ENCODE results near the gene GOSR1. TPM values are rescaled to one million over a fixed set of nuclear protein-coding genes. Genes with fewer than 3 reads are reported as not detected.

GOSR1 gene
- polyA plus RNA-seq, 1 of the 3 experiments (the other 2 are of a cell fraction): 13.7 TPM

GRCh38 chr17:30449480-30449879, 27.7 kb upstream of the GOSR1 start:
- Histone ChIP-seq H3F3A (replicated peaks; ENCODE audit: insufficient read depth) (peaks cover 3% of the 10 kb centered on the region), H3K9me3 (no peaks in the 10 kb centered on the region), H3K79me2 (ENCODE audit: insufficient read depth) (peaks cover 14% of the 10 kb centered on the region; the same call in 1 of the 2 replicates), H3K4me1 (ENCODE audit: control insufficient read depth in 1 of 2, insufficient read depth in 2 of 2, low read depth in 1 of 2, low read length in 1 of 2) (no peaks in the 10 kb centered on the region), H3K4me3 (ENCODE audit: low read depth in 2 of 2, low read length in 1 of 2) (no peak overlapping the region), H3K36me3 (replicated peaks in 1 of 2; ENCODE audit: control insufficient read depth in 1 of 2, insufficient read depth in 2 of 2, low read length in 1 of 2) (peaks cover 14 to 45% of the 10 kb centered on the region in 2 experiments), H3K27me3 (ENCODE audit: insufficient read depth) (no peaks in the 10 kb centered on the region), H4K20me1 (ENCODE audit: insufficient read depth) (no peaks in the 10 kb centered on the region), H2AFZ (ENCODE audit: low read depth) (no peak overlapping the region), H3K9ac (no peak overlapping the region), H3K4me2 (no peak overlapping the region), H3K9me2 (no peaks in the 10 kb centered on the region), H3K27ac (ENCODE audit: low read depth in 2 of 2, low read length in 1 of 2) (peak overlapping the region in 1 of 2 experiments; percentile 3; a peak in 1 of 4 replicates)
- ChIA-PET CTCF (no interaction called here), POLR2A (no interaction called here)
- WGBS (ENCODE audit: low lambda C conversion rate): 92% methylated on average over 4 of the region's 4 CpGs
- DNase-seq: no peak
- TF ChIP-seq REST (IDR thresholded peaks at IDR 0.05; ENCODE audit: low read depth, low read length): no peak
- no peak for TF ChIP-seq ZBTB33 (IDR thresholded peaks at IDR 0.05; ENCODE audit: borderline replicate concordance, low read depth)
- no peak for TF ChIP-seq TAF1 (IDR thresholded peaks at IDR 0.05; ENCODE audit: borderline replicate concordance, low read depth, low read length)
- TF ChIP-seq YY1 (IDR thresholded peaks at IDR 0.05; ENCODE audit: low read depth): no peak
- TF ChIP-seq PBX3 (IDR thresholded peaks at IDR 0.05): no peak

- H2AFZ ChIP-seq (ENCODE audit: low read depth): no peak overlapping the region
- POLR2A ChIA-PET: no interaction called here
- peaks cover 14% of the 10 kb centered on the region; the same call in 1 of the 2 replicates for H3K79me2 ChIP-seq (ENCODE audit: insufficient read depth)
- 87% methylated on average over 12 of the region's 12 CpGs for WGBS (ENCODE audit: low lambda C conversion rate)
- H4K20me1 ChIP-seq (ENCODE audit: insufficient read depth): no peaks in the 10 kb centered on the region
- no peak overlapping the region for H3K4me3 ChIP-seq (ENCODE audit: low read depth in 2 of 2, low read length in 1 of 2)
- H3K27ac ChIP-seq (ENCODE audit: low read depth in 2 of 2, low read length in 1 of 2): no peak overlapping the region
- H3K9me3 ChIP-seq: no peaks in the 10 kb centered on the region
- H3K4me1 ChIP-seq (ENCODE audit: control insufficient read depth in 1 of 2, insufficient read depth in 2 of 2, low read depth in 1 of 2, low read length in 1 of 2): no peaks in the 10 kb centered on the region
- H3K27me3 ChIP-seq (ENCODE audit: insufficient read depth): no peaks in the 10 kb centered on the region
- CTCF ChIA-PET: no interaction called here
- H3K36me3 ChIP-seq (replicated peaks in 1 of 2; ENCODE audit: control insufficient read depth in 1 of 2, insufficient read depth in 2 of 2, low read length in 1 of 2): peaks cover 16 to 42% of the 10 kb centered on the region in 2 experiments
- no peak for TF ChIP-seq ELF1 (IDR thresholded peaks at IDR 0.05)
- no peak for TF ChIP-seq TAF1 (IDR thresholded peaks at IDR 0.05; ENCODE audit: borderline replicate concordance, low read depth, low read length)
- no peak for TF ChIP-seq IRF3 (IDR thresholded peaks at IDR 0.05; ENCODE audit: low read depth, low read length)
- no peak for TF ChIP-seq EP300 (IDR thresholded peaks at IDR 0.05; ENCODE audit: borderline replicate concordance in 1 of 2, low read depth in 1 of 2, low read length in 1 of 2)
- no peak for TF ChIP-seq SMC3 (IDR thresholded peaks at IDR 0.05; ENCODE audit: low read depth, low read length)
- peaks cover 3% of the 10 kb centered on the region for H3F3A ChIP-seq (replicated peaks; ENCODE audit: insufficient read depth)
- H3K9ac ChIP-seq: no peak overlapping the region
- H3K4me2 ChIP-seq: no peak overlapping the region
- DNase-seq: no peak
- no peaks in the 10 kb centered on the region for H3K9me2 ChIP-seq
Observed at GRCh38 chr17:30450125-30451027, 26.8 kb upstream of the GOSR1 start.
